ENCODE measurements around the gene IKZF4.
"Not testable (repeated sequence)": the region's sequence is repeated elsewhere in the genome, so short reads cannot be mapped to it uniquely, and the experiment has no call there.

GRCh38 chr12:56003376-56003775 lies 17.5 kb upstream of the IKZF4 start:
- TF ChIP-seq CTCF (conservative IDR thresholded peaks at IDR 0.05; ENCODE audit: low read depth, low read length); EZH2 (IDR thresholded peaks at IDR 0.05; ENCODE audit: borderline replicate concordance, low read depth, low read length, poor library complexity, severe bottlenecking): not testable (repeated sequence)

Measured in A673 (cell line).